NCI-H748 treated with DMSO at 0.1 percent for 48 hours (cell line): ENCODE measurements around the gene CDC73.

Experiments
- DNase-seq: peaks from one replicate; lab custom pipeline; 2025; lab: John Stamatoyannopoulos, UW

The CDC73 gene

GRCh38 chr1:193121616-193122593, at the start of gene CDC73:
TSS of gene CDC73 (plus strand) at chr1:193122031. CDS start at chr1:193122201, 170 bp downstream.
- peak; percentile 78 for DNase-seq

GRCh38 chr1:193077991-193078390, 43.8 kb upstream of the CDC73 start:
- DNase-seq, result no peak

DNA sequence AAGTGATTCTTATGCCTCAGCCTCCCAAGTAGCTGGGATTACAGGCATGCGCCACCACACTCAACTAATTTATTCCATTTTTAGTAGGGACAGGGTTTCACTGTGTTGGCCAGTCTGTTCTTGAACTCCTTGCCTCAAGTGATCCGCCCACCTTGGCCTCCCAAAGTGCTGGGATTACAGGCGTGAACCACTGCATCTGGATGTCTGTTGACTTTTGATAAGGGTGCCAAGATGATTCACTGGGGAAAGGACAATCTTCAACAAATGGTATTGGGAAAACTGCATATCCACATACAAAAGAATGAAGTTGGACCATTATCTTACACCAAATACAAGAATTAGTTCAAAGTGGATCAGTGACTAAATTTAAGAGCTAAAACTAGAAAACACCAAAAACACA, 42.6 kb upstream of the CDC73 start:
- DNase-seq, result no peak

DNA sequence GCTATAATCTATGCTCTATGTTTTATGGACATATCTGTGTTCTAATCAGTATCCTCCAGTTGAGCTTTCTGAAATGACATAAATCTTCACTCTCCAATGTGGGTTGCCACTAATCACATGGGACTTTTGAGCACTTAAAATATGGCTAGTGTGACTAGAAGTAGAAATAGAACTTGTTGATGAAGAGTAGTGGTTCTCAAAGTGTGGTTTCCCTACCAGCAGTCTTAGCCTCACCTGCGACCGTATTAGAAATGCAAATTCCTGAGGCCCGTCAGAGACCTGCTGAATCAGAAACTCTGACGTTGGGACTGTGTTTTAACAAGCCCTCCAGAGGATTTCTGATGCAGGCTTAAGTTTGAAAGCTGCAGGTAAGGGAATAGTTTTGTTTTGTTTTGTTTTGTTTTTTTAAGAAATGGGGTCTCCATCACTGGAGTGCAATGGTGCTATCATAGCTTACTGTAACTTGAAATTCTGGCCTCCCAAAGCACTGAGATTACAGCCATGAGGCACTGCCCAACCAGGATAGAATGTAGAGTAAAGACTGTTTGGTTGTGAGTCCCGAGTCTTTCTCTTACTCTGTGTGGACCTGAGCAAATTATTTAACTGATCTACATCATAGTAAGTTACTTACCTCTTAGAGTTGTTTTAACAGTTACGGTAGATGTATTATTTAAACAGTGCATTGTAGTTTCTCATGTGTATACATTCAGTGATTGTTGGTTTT, 38.3 kb upstream of the CDC73 start:
- no peak for DNase-seq

DNA sequence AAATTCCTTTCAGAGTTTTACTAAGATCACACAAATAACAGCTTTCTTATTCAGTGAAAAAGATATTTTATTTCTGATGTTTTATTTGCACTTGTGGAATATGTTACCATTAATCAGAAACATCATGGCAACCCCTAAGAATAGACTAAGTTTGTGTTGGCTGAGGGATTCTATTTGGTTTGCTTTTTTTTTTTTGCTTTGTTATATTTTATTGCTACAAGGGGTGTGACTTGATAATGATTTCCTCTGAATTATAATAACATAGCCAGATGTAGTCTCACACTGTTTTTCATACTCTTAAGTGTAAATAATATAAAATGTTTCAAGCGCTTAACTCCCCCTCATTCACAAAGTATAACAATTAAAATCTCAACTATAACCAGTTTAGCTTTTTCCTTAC, 36.6 kb upstream of the CDC73 start:
- no peak for DNase-seq

DNA sequence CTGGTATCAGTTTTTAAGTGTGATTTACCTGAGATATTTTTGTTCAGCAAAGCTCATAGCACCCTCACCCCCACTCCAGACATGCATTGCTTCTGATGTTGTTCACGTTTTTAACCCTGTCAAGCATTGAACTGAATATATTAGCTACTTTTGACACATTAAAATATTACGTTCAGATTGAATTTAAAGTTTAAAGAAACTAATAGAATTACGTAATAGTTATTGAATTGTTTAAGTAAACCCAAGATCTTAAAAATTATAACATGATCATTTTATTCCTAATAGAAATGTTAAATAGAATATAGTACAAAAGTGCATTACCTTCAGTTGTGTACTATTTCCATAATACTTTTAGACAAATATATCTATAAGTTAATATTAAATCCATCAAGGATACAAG, 35.5 kb upstream of the CDC73 start:
- DNase-seq, result no peak

DNA sequence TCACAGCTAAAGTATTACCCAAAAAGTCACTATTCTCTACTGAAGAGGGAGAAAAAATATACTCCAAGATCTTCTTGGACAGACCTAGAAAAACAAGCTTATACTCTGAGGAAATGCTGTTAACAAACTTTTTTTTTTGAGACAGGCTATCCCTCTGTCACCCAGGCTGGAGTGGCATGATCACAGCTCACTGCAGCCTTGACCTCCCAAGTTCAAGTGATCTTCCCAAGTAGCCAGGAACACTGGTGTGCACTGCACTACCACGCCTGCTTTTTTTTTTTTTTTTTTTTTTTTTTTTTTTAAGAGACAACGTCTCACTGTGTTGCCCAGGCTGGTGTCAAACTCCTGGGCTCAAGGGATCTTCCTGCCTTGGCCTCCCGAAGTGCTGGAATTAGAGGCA, 33.9 kb upstream of the CDC73 start:
- DNase-seq, result no peak

DNA sequence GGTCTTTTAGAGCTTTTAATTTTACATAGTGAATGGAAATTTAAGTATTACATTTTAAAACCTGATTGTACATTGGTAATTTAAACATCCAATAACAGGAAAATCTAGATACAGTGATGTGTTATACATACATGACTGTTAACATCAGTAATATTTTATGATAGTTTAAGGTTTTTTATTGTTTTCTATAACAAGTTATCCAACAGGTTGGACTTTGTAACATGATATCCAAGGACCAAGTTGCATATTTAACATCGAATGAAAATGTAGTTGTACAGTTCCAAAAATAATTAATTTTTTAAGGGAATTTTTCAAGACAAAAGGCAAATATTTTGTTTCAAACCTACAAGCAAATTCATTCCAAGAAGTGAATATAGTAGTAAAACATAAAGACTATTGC, 31.0 kb upstream of the CDC73 start:
- no peak for DNase-seq

GRCh38 chr1:193094112-193094511, 27.7 kb upstream of the CDC73 start:
- no peak for DNase-seq

GRCh38 chr1:193102662-193103061, 19.2 kb upstream of the CDC73 start:
- DNase-seq, result no peak

GRCh38 chr1:193103759-193104501, 17.9 kb upstream of the CDC73 start:
- DNase-seq, result no peak

GRCh38 chr1:193104502-193104906, 17.3 kb upstream of the CDC73 start:
- DNase-seq, result peak; percentile 48

- DNase-seq, result peak; percentile 51
Measured at GRCh38 chr1:193104907-193105820, 16.7 kb upstream of the CDC73 start, which contains the start of gene GLRX2. TSS of gene GLRX2 (minus strand) at chr1:193105414. CDS start at chr1:193105382, 32 bp downstream.

- no peak for DNase-seq
Measured at GRCh38 chr1:193105821-193106177, 16.0 kb upstream of the CDC73 start.

GRCh38 chr1:193108471-193108870, 13.4 kb upstream of the CDC73 start:
- DNase-seq, result no peak

DNA sequence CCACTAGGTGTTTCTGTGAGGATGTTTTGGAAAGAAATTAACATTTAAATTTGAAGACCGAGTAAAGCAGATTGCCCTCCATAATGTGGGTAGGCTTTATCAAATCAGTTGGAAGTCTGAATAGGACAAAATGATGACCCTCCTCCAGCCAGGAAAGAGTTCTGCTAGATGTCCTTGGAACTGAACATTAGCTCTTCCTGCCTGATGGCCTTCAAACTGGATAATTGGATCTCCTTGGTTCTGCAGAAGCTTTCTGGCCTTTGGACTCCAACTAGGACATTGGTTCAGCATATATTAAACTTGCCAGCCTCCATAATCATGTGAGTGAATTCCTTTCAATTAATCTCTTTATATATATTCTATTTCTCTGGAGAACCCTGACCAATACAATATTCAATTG, 12.2 kb upstream of the CDC73 start:
- no peak for DNase-seq

DNA sequence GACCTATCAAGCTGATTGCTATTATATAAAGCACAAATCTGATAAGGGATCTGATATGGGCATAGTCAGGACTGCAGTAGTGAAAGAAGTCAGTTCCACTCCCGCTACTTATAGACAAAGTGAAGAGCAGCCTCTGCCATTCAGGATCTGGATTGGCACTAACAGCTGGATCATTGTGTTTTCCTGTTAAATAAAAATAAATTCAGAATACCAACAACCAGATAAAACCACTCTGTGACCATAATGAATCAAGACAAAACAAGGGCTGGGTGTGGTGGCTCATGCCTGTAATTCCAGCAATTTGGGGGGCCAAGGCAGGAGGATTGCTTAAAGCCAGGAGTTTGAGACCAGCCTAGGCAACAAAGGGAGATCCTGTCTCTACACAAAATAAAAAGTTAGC, 11.6 kb upstream of the CDC73 start:
- no peak for DNase-seq

DNA sequence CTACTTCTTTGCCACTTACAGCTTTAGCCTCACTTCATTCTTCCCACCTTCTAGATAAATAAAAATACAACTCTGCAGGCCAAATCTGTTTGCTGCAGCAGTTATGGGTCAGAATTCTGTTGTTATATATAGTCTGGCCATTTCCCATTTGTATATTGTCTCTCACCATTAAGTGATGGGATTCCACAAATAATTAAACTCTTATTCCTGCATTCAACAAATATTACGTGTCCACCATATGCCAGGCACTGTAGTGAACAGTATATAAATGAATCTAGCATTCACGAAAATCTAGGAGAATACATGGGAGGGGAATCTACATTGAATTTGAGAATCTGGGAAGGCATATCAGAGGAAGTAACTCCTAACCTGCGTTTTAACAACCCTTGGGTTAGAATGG, 11.0 kb upstream of the CDC73 start:
- no peak for DNase-seq

DNA sequence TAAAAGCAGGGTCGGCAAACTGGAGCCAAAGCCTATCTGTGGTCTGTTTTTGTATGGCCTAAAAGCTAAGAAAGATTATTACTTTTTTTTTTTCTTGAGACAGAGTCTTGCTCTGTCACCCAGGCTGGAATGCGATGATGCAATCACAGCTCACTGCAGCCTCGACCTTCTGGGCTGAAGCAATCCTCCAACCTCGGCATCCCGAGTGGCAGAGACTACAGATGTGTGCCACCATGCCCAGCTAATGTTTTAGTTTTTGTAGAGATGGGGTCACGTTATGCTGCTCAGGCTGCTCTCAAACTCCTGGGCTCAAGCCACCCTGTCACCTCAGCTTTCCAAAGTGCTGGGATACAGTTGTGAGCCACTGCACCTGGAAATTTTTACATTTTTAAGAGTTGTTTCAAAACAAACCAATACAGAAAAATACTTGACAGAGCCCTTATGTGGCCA, 10.2 kb upstream of the CDC73 start:
- no peak for DNase-seq

GRCh38 chr1:193113258-193113991, 8.4 kb upstream of the CDC73 start:
- no peak for DNase-seq

DNA sequence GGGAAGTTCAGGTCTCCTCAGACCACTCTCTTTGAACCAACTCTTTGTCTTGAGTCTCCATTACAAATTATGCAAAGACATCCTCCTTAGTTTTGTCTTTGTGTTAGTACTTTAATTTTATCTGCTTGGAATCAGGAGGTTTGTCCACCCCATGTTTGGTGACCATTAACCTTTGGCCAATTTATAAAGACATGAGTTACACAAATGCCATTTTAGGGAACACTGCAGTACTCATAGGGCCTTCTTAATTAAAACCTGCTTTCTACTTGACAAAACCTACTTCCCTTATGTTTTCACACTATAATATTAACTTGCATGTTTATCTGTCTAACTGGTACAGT, 7.9 kb upstream of the CDC73 start:
- DNase-seq, result no peak
